Umbilical cord (tissue), 2 donors: ENCODE data around the gene AKIRIN1. TPM values are rescaled to one million over a fixed set of nuclear protein-coding genes. Genes with fewer than 3 reads are reported as not detected.
"Not testable (repeated sequence)": the region's sequence is repeated elsewhere in the genome, so short reads cannot be mapped to it uniquely, and the experiment has no call there.

Experiments
- DNase-seq: peaks from one replicate; pipeline ENCODE4 v3.0.0-alpha.2; 2015; ENCODE audit warnings: low spot score
- total RNA-seq: library from RNA; depleted of rRNA; stranded (reverse); fragments of >200 nt; gene quantifications from one replicate; pipeline ENCODE4 v1.2.3, GENCODE V29; 2014; ENCODE audit warnings: low replicate concordance; ENCODE audit not compliant: insufficient read depth

Gene AKIRIN1
- total RNA-seq, 1 donor from 2014 or later = 52.7 TPM

GRCh38 chr1:39045231-39045630 is 54.2 kb downstream of the AKIRIN1 start:
- no peak for DNase-seq

GRCh38 chr1:39046613-39047210 is 55.6 kb downstream of the AKIRIN1 start:
- DNase-seq = no peak

- peak; percentile 50 for DNase-seq
These were observed 56.5 kb downstream of the AKIRIN1 start for GRCh38 chr1:39047374-39048229.

GRCh38 chr1:39048745-39049370 is 57.8 kb downstream of the AKIRIN1 start:
- no peak for DNase-seq

- DNase-seq = no peak
These were observed 58.9 kb downstream of the AKIRIN1 start for GRCh38 chr1:39050001-39050400.

- not testable (repeated sequence) for DNase-seq
These were observed 60.2 kb downstream of the AKIRIN1 start for GRCh38 chr1:39051193-39051850.

- no peak for DNase-seq
These were observed 60.9 kb downstream of the AKIRIN1 start for GRCh38 chr1:39051956-39052355.

- not testable (repeated sequence) for DNase-seq
These were observed 64.2 kb downstream of the AKIRIN1 start for GRCh38 chr1:39055213-39055710.

Other genes with a start within 250 kb of the AKIRIN1 start
- 14.7 TPM for gene RRAGC, start 131.5 kb upstream of the AKIRIN1 start, total RNA-seq
- gene MYCBP, start 117.9 kb upstream of the AKIRIN1 start, total RNA-seq = 9.4 TPM
- 1.7 TPM for gene GJA9, start 109.7 kb upstream of the AKIRIN1 start, total RNA-seq
- not detected for gene RHBDL2, start 49.4 kb upstream of the AKIRIN1 start, total RNA-seq
- gene NDUFS5, start 35.1 kb downstream of the AKIRIN1 start, total RNA-seq = 256 TPM
- 584 TPM for gene MACF1, start 213.4 kb downstream of the AKIRIN1 start, total RNA-seq